Fibroblast of mammary gland (primary cell): Measurements from ENCODE around the gene ZSWIM4.

Experiments used
- DNase-seq: peaks from one replicate; pipeline ENCODE4 v3.0.0-alpha.2; 2010; ENCODE audit warnings: low read depth
- H3K4me3 ChIP-seq: 2 replicates; pipeline ENCODE4 v1.5.1; 2011; ENCODE audit warnings: low read depth, mild to moderate bottlenecking, low read length, moderate library complexity; ENCODE audit not compliant: control insufficient read depth
- TF ChIP-seq, protein P1 (sequence below): conservative IDR thresholded peaks from 2 replicates; pipeline ENCODE4 v1.5.1; 2011; ENCODE audit warnings: low read depth, low read length, inconsistent platforms; ENCODE audit not compliant: control insufficient read depth, insufficient read depth

ZSWIM4 gene

DNA sequence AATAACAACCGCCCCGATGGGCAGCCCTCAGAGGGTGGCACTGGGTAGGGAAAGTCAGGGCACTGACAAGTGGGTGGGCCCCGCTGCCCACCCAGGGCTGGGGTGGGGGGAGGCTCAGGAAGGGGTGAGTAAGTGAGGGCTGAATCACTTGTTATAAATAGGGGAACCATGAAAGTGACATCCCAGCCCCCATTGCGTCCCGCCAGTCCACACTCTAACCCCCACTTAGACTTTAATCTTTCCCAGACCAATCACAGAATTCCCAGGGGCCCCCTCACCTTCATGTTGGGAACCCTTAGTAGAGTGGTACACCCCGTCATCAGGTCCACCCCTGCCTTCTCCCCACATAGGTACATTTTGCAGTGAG, 44.7 kb downstream of the ZSWIM4 start:
- DNase-seq = peak; percentile 50
- TF ChIP-seq, protein P1, sequence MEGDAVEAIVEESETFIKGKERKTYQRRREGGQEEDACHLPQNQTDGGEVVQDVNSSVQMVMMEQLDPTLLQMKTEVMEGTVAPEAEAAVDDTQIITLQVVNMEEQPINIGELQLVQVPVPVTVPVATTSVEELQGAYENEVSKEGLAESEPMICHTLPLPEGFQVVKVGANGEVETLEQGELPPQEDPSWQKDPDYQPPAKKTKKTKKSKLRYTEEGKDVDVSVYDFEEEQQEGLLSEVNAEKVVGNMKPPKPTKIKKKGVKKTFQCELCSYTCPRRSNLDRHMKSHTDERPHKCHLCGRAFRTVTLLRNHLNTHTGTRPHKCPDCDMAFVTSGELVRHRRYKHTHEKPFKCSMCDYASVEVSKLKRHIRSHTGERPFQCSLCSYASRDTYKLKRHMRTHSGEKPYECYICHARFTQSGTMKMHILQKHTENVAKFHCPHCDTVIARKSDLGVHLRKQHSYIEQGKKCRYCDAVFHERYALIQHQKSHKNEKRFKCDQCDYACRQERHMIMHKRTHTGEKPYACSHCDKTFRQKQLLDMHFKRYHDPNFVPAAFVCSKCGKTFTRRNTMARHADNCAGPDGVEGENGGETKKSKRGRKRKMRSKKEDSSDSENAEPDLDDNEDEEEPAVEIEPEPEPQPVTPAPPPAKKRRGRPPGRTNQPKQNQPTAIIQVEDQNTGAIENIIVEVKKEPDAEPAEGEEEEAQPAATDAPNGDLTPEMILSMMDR = no peak
- peak overlapping the region; percentile 88 for H3K4me3 ChIP-seq

DNA sequence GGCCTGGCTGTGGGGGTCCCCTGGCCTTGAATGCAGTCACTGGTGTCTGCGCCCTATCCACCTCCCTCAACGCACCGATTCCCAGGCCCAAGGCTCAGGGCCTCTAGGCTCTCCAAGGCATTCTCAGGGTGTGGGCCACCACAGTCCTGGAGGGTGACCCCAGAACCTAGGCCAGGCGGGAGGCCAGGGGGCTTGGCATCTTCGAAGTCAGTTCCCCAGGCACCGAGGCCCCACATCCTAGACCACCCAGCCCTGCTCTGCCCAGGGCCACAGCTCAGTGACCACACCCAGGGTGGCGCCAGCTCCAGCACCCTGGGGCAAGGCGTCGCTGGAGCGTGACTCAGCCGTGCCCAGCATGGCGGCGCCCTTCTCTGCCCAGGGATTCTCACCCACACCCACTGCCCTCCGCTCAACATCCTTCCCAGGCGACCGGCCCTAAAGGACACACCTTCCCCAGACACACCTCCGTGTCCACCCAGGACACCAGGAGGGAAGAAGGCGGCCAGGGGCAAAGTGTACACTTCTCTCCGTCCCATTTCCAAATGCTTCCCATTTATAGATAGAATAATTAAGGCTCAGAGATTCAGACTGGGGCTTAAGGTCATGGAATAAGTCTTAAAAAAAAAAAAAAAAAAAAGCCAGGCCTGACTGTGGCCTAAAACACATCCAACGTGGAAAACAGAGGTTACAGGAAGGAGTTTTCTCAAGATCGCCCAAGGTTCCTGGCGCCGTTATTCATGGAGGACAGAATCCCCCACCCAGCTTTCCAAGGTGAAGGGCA, 45.3 kb downstream of the ZSWIM4 start:
- peak; percentile 31 for DNase-seq
- peak overlapping the region; percentile 88 for H3K4me3 ChIP-seq
- TF ChIP-seq, protein P1 = no peak

DNA sequence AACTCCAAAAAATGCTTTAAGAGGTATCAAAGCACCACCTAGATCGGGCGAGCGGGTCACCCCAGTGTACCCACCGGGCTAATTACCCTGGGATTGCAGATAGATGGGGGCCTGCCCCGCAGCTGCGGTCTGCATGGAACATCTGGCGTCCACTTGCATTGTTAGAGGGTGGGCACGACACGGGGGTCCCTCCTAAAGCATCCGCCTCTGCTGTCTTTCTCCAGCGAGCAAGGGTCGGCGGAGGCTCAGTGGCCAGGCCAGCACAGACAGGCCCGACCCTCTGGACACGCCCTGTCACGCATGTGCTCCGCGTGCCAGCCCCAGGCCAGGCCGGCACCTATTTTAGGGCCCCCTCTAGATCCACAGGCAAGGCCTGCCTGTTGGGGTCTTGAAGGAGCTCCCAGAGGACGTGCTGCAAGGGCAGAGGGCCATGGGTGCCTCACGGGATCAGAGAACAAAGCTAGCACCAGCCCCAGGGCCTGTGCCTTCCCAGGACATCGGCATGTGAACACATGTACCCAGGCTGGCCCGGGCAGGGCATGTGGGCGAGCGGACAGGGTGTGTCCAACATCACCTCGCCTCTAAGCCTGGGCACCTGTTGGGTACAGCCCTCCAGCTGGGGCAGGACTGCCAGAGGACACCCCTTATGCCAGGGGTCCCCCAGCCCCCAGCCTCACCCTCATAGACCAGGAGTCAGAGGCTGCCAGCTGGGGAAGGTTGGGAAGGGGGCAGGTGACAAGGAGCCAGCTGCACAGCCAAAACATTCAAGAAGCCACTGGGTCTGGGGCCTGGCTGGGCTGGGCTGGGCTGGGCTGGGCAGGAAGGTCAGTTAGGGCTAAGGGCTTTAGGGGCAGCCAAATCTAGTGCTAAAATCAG, 46.1 kb downstream of the ZSWIM4 start:
- DNase-seq = no peak
- TF ChIP-seq, protein P1 = no peak
- peak overlapping the region; percentile 88 for H3K4me3 ChIP-seq

DNA sequence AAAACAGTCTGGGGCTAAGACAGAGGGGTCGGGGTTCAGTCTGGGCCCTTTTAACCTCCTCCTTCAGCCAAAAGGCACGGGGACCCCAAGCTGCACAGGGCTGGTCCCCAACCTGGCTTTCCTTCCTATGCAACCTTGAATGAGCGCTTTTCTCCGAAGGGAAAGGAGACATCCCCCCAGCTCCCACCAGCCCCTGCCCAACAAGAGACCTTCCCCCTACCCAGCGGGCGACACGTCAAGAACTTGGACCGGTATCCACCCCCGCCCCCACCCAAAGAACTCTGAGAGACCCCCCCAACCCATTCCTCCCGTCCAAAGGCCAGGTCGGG, 46.7 kb downstream of the ZSWIM4 start:
- TF ChIP-seq, protein P1 = no peak
- DNase-seq = no peak
- H3K4me3 ChIP-seq = peak overlapping the region; percentile 88

DNA sequence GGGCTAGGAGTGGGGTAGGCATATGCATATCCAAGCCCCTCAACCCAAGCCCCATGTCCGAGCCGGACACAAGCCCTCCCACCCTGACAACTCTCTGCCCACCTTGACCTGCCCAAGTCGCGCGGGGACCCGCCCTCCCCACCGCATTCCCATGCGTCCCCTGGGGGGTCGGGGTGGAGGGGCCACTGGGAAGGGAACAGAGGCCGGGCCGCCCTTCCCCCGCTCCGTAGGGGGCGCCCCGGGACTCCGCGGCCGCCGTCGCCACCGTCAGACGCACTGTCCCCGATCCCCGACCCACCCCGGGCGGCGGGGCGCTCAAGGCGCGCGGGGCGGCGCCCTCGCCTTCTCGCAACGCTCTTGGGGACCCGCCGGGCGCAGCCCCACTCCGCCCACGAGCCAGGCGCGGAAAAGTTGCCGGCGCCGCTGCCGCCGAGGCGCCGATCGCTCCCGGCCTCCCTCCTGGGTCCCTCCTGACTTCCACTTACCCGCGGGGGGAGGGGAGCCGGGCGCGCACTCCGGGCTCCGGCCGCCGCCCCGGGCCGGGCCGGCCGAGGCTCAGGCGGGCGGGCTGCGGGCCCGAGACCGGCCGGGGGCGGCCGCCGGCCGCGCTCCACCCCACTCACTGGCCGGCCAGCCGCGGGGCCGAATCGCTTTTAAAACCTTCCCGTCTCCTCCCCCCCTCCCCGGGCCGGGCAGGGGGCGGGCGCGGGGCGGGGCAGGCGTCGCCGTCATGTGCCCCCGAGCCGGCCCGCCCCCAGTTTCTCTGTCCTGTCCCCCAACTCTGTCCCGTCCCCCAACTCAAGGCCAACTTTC, 47.3 kb downstream of the ZSWIM4 start:
- peak; percentile 57 for DNase-seq
- H3K4me3 ChIP-seq = peak overlapping the region; percentile 88

More for the DNA sequence above, 47.3 kb downstream of the ZSWIM4 start:
- TF ChIP-seq, protein P1 = no peak
